Ascending aorta (tissue), 2 donors: ENCODE data around the gene SELENOO. TPM values are rescaled to one million over a fixed set of nuclear protein-coding genes. Genes with fewer than 3 reads are reported as not detected.

Experiments used
- DNase-seq, 2 donors: peaks; one replicate each; pipeline ENCODE4 v3.0.0-alpha.2; 2019; ENCODE audit warnings: low spot score in 2 of 2
- H3K27ac ChIP-seq, 2 donors: fragments of 200-600 bp; sonication (generic); one replicate each; pipeline ENCODE4 v1.5.1; 2016 to 2017; ENCODE audit warnings: mild to moderate bottlenecking in 1 of 2
- H3K27me3 ChIP-seq: fragments of 200-600 bp; sonication (generic); one replicate; pipeline ENCODE4 v1.5.1; 2017
- H3K36me3 ChIP-seq, 2 donors: fragments of 200-600 bp; sonication (generic); one replicate each; pipeline ENCODE4 v1.5.1; 2016
- H3K4me1 ChIP-seq, 2 donors: fragments of 200-600 bp; sonication (generic); one replicate each; pipeline ENCODE4 v1.5.1; 2016 to 2017; ENCODE audit warnings: mild to moderate bottlenecking in 1 of 2
- H3K4me3 ChIP-seq, 2 donors: fragments of 200-600 bp; sonication (generic); one replicate each; pipeline ENCODE4 v1.5.1; 2016 to 2017; ENCODE audit warnings: mild to moderate bottlenecking in 1 of 2
- H3K9me3 ChIP-seq, 2 donors: fragments of 200-600 bp; sonication (generic); one replicate each; pipeline ENCODE4 v1.5.1; 2016
- intact Hi-C: fragments of 100-400 bp; cut with DNase I; formaldehyde crosslinking; loops from one replicate; pipeline ENCODE4 v1.15.1; 2023
- total RNA-seq: library from RNA; depleted of rRNA; stranded (reverse); fragments of >200 nt; gene quantifications from one replicate; pipeline ENCODE4 v1.1.0, GENCODE V29; 2016
- TF ChIP-seq, protein P1 (sequence below), 3 experiments: fragments of 200-600 bp in 2 of 3; fragments of 450-650 bp in 1 of 3; sonication (generic) in 2 of 3; IDR thresholded peaks; one replicate each; pipeline ENCODE4 v1.5.1; 2016 to 2019; ENCODE audit warnings: antibody characterized with exemption in 3 of 3, mild to moderate bottlenecking in 1 of 3, moderate library complexity in 1 of 3

The SELENOO gene
- total RNA-seq, 1 donor from 2014 or later = 41.7 TPM

DNA sequence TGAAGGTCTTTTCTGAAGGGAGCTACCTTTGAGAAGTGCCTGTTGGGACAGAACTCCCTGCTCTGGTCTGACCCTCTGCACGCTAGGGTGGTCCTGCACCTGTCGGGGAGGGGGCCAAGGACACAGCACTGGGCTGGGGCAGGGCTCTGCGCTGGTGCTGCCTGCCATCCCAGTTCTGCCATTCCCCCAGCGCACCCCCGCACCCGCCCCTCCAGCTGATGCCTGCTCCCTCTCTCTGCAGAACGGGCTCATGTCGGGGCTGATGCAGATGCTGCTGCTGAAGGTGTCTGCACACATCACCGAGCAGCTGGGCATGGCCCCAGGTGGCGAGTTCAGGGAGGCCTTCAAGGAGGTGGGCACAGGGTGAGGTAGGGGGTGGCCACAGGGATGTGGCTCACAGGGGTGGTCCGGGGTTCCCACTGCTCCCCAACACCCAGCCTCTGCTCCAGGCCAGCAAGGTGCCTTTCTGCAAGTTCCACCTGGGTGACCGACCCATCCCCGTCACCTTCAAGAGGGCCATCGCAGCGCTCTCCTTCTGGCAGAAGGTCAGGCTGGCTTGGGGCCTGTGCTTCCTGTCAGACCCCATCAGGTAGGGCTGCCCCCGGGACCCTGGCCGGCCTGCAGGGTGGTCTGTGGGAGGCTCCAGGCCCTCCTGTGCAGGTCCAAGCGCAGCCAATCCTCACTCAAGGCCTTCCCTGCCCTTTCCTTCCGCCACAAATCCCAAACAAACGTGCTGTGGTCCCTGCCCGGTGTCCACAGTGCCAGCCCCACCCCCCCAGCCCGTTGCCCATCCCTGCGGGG lies 3.6 kb upstream of the SELENOO start:
- DNase-seq = no peak
- Histone ChIP-seq H3K27me3 (no peaks in the 10 kb centered on the region), H3K4me1 (peaks cover 11 to 12% of the 10 kb centered on the region in 2 donors), H3K4me3 (no peak overlapping the region), H3K27ac (no peak overlapping the region), H3K9me3 (no peaks in the 10 kb centered on the region), H3K36me3 (peaks cover 24 to 33% of the 10 kb centered on the region in 2 donors)
- intact Hi-C loops = no loop called here
- TF ChIP-seq, protein P1, sequence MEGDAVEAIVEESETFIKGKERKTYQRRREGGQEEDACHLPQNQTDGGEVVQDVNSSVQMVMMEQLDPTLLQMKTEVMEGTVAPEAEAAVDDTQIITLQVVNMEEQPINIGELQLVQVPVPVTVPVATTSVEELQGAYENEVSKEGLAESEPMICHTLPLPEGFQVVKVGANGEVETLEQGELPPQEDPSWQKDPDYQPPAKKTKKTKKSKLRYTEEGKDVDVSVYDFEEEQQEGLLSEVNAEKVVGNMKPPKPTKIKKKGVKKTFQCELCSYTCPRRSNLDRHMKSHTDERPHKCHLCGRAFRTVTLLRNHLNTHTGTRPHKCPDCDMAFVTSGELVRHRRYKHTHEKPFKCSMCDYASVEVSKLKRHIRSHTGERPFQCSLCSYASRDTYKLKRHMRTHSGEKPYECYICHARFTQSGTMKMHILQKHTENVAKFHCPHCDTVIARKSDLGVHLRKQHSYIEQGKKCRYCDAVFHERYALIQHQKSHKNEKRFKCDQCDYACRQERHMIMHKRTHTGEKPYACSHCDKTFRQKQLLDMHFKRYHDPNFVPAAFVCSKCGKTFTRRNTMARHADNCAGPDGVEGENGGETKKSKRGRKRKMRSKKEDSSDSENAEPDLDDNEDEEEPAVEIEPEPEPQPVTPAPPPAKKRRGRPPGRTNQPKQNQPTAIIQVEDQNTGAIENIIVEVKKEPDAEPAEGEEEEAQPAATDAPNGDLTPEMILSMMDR (IDR thresholded peaks at IDR 0.05) = no peak

DNA sequence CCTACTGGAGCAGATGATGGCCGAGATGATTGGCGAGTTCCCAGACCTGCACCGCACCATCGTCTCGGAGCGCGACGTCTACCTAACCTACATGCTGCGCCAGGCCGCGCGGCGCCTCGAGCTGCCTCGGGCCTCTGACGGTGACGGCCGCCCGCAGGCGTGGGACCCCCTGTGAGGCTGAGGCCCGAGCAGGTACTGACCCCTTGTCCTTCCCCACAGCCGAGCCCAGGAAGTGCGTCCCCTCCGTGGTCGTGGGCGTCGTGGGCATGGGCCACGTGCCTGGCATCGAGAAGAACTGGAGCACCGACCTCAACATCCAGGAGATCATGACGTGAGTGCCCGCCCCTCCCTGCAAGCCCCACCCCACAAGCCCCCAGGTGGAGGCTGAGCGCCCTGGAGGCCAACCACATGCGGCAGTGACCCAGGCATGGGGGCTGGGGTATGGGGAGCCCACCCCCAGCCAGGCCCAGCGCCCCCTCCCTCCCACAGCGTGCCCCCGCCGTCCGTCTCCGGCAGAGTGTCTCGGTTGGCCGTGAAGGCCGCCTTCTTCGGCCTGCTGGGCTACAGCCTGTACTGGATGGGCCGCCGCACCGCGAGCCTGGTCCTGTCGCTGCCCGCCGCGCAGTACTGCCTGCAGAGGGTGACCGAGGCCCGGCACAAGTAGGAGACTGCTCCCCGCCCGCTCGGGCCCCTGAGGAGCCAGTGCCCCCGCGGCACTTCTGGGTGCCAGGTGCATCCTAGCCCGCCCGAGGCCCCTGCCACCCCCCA lies 2.8 kb upstream of the SELENOO start:
- H3K27ac ChIP-seq = no peak overlapping the region
- no peak for DNase-seq
- intact Hi-C loops = no loop called here
- H3K27me3 ChIP-seq = no peaks in the 10 kb centered on the region
- H3K9me3 ChIP-seq = no peaks in the 10 kb centered on the region
- H3K36me3 ChIP-seq = peaks cover 24 to 33% of the 10 kb centered on the region in 2 donors
- H3K4me1 ChIP-seq = peaks cover 13 to 14% of the 10 kb centered on the region in 2 donors
- TF ChIP-seq, protein P1 (IDR thresholded peaks at IDR 0.05) = no peak
- no peak overlapping the region for H3K4me3 ChIP-seq

DNA sequence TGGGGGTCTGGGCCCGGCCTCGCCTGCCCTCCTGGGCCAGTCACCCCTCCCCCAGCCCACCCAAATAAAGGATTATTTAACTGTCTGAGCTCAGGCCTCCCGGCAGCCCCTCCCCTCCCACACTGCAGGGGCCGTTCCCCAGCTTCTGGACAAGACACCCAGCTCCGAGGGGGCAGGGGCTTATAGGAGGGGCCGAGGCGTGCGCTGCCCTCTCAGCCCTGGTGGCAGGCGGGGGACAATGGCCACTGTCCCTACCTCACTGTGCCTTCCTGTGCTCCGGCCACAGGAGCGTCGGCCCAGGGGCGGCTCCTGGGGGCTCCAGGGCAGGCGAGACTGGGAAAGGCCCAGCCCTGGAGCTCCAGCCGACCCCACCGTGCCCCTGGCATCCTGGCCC lies 2.2 kb upstream of the SELENOO start:
- Histone ChIP-seq H3K4me3 (no peak overlapping the region), H3K4me1 (peaks cover 13 to 14% of the 10 kb centered on the region in 2 donors), H3K27me3 (no peaks in the 10 kb centered on the region), H3K9me3 (no peaks in the 10 kb centered on the region), H3K36me3 (peaks cover 23 to 28% of the 10 kb centered on the region in 2 donors), H3K27ac (no peak overlapping the region)
- TF ChIP-seq, protein P1 (IDR thresholded peaks at IDR 0.05) = no peak
- intact Hi-C loops = no loop called here
- DNase-seq = no peak

DNA sequence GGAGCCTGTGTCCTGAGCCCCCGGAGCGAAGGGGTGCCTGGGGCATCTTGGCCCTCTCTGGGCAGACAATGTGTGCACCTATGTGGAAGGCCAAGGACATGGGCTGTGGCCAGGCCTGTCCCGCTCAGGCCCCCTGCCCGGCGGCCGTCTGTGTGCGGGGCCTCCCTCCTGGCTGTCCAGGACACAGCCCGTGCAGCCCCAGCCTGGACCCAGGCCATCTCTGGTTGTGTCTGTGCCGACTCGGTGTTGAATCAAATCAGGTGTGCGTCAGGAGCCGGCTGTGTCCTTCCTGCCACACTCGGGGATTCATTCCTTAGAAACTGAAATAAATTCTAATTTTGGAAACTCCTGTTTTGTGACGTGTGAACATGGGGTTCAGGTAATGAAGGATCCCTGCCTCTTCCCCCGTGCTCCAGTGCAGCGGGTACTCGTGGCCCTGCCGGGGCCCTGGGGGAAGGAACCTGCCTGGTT lies 1.5 kb upstream of the SELENOO start:
- Histone ChIP-seq H3K27ac (peak overlapping the region in 1 of 2 donors; percentile 80), H3K4me1 (peaks cover 13 to 14% of the 10 kb centered on the region in 2 donors), H3K36me3 (peaks cover 16 to 21% of the 10 kb centered on the region in 2 donors), H3K27me3 (no peaks in the 10 kb centered on the region), H3K4me3 (peak overlapping the region in 1 of 2 donors; percentile 76), H3K9me3 (no peaks in the 10 kb centered on the region)
- intact Hi-C loops = no loop called here
- TF ChIP-seq, protein P1 (IDR thresholded peaks at IDR 0.05) = no peak
- DNase-seq = no peak

DNA sequence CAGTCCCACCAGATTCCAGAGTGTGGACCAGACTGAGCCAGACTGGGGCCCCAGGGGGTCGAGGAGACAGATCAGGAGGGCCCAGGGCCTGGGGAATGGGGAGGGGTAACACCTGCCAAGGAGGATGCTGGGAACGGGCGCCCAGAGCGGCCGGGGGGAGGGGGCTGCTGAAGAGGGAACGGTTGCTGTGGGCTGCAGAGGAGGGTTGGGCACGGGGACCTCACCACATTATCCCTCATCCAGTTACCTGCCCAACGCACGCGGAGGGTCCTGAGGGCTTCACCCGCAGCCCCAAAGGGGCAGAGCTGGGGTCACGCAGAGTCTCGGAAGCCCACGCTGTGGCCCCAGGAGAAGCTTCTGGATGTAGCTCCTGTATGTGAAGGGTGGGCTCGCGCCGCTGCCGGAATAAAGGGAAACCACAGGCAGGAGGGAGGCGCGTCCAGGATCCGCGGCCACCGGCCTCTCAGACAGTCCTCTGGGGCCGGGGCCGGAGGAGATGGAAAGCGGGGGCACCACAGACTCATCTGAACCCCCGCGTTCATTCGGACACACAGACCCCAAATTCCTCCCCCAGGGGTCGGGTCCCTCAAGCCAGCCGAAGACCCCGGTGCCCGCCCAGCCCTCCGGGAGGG lies 866 bp upstream of the SELENOO start:
- intact Hi-C loops = loop anchor here (1.0 to 5.0 kb wide), 6 partner anchors 14 to 348 kb away; partner anchors contain the start of genes ALG12, CRELD2, LMF2 and NCAPH2
- Histone ChIP-seq H3K27me3 (no peaks in the 10 kb centered on the region), H3K9me3 (no peaks in the 10 kb centered on the region), H3K27ac (peak overlapping the region; percentile 68 to 80), H3K4me1 (peaks cover 13 to 14% of the 10 kb centered on the region in 2 donors), H3K36me3 (peaks cover 11 to 14% of the 10 kb centered on the region in 2 donors), H3K4me3 (peak overlapping the region; percentile 76 to 88)
- TF ChIP-seq, protein P1 (IDR thresholded peaks at IDR 0.05) = no peak
- DNase-seq = no peak
